GM12878 (cell line): ENCODE data around the gene KLF11. TPM values are rescaled to one million over a fixed set of nuclear protein-coding genes. Genes with fewer than 3 reads are reported as not detected.

Experiments
- ATAC-seq: fragments of 200-7000 bp; cut with Tn5 transposase; 3 replicates; pipeline ENCODE4 v1.9.1; 2020; ENCODE audit warnings: mild to moderate bottlenecking, moderate library complexity
- BruUV-seq: library from RNA; stranded (reverse); fragments of 400-500 nt; replicated peaks from 2 replicates; lab custom pipeline; 2021; lab: Mats Ljungman, UMichigan
- CTCF ChIA-PET: fragments of 300-600 bp; sonication (Branson Sonifier 250); formaldehyde crosslinking; extraction: SDS; loops from one replicate; lab custom pipeline; 2021; ENCODE audit warnings: inconsistent platforms; lab: Yijun Ruan, JAX
- POLR2A ChIA-PET: fragments of 350-600 bp; formaldehyde crosslinking; extraction: SDS; loops from one replicate; lab custom pipeline; 2021; ENCODE audit warnings: inconsistent platforms; lab: Charles Lee
- RAD21 ChIA-PET: fragments of 300-600 bp; sonication (Branson Sonifier 250); formaldehyde crosslinking; loops from one replicate; lab custom pipeline; 2023; ENCODE audit warnings: antibody characterized with exemption; ENCODE audit not compliant: unreplicated experiment; lab: Charles Lee
- SMC1A ChIA-PET: fragments of 300-600 bp; sonication (Branson Sonifier 250); formaldehyde crosslinking; loops from one replicate; lab custom pipeline; 2023; ENCODE audit not compliant: unreplicated experiment, uncharacterized antibody; lab: Charles Lee
- DNase-seq: peaks from one replicate; pipeline ENCODE4 v3.0.0-alpha.2; 2011; ENCODE audit warnings: low read depth, low spot score
- FAIRE-seq: peaks from 3 replicates; lab custom pipeline; 2011; peaks lifted over from hg19 to GRCh38; lab: Jason Lieb, UNC
- H2AFZ ChIP-seq: 2 replicates; pipeline ENCODE4 v1.6.0; 2011; ENCODE audit warnings: low read depth, low read length, control low read depth; ENCODE audit not compliant: control insufficient read depth
- H3K27ac ChIP-seq: 2 replicates; pipeline ENCODE4 v1.5.1; 2011; ENCODE audit warnings: control low read depth; ENCODE audit not compliant: control insufficient read depth, insufficient read depth
- H3K27me3 ChIP-seq, 2 experiments: replicated peaks in 1 of 2; 2 replicates each; pipeline versions ENCODE4 v1.6.0 to v1.6.1; 2011; ENCODE audit warnings: low read length in 1 of 2; ENCODE audit not compliant: control insufficient read depth in 2 of 2, insufficient read depth in 2 of 2
- H3K36me3 ChIP-seq, 2 experiments: 2 replicates each; pipeline ENCODE4 v1.5.1; 2011; ENCODE audit warnings: low read length in 1 of 2; ENCODE audit not compliant: control insufficient read depth in 2 of 2, insufficient read depth in 2 of 2
- H3K4me1 ChIP-seq: 2 replicates; pipeline ENCODE4 v1.6.1; 2011; ENCODE audit warnings: mild to moderate bottlenecking, low read length, moderate library complexity, mixed read lengths; ENCODE audit not compliant: control insufficient read depth, insufficient read depth
- H3K4me2 ChIP-seq: 2 replicates; pipeline ENCODE4 v1.6.0; 2011; ENCODE audit warnings: control low read depth; ENCODE audit not compliant: control insufficient read depth, insufficient read depth
- H3K4me3 ChIP-seq: fragments of 200-600 bp; sonication (generic); 2 replicates; pipeline ENCODE4 v1.5.1; 2016
- H3K79me2 ChIP-seq: 2 replicates; pipeline ENCODE4 v1.6.0; 2011; ENCODE audit warnings: low read length; ENCODE audit not compliant: control insufficient read depth, insufficient read depth
- H3K9ac ChIP-seq: 2 replicates; pipeline ENCODE4 v1.8.0; 2011; ENCODE audit warnings: low read length, control low read depth, mixed read lengths; ENCODE audit not compliant: control insufficient read depth, insufficient read depth
- H3K9me3 ChIP-seq: replicated peaks from 3 replicates; pipeline ENCODE4 v1.5.1; 2011; ENCODE audit warnings: mild to moderate bottlenecking, low read length; ENCODE audit not compliant: control insufficient read depth, insufficient read depth
- H4K20me1 ChIP-seq: 2 replicates; pipeline ENCODE4 v1.6.0; 2011; ENCODE audit not compliant: control insufficient read depth, insufficient read depth
- BACH1 ChIP-seq: fragments of 450-650 bp; IDR thresholded peaks from 2 replicates; pipeline ENCODE4 v1.6.1; 2017; ENCODE audit warnings: mild to moderate bottlenecking, borderline replicate concordance
- CEBPB ChIP-seq, 2 experiments: fragments of 150-350 bp in 1 of 2; IDR thresholded peaks; 2 replicates each; pipeline ENCODE4 v1.6.1; 2012 to 2014; ENCODE audit warnings: low read depth in 2 of 2, low read length in 2 of 2, borderline replicate concordance in 1 of 2, inconsistent platforms in 1 of 2
- HDAC2 ChIP-seq: fragments of 200-600 bp; sonication (generic); IDR thresholded peaks from 2 replicates; pipeline ENCODE4 v1.6.1; 2017
- IKZF1 ChIP-seq: fragments of 450-650 bp; conservative IDR thresholded peaks from 2 replicates; pipeline ENCODE4 v1.6.1; 2017; ENCODE audit warnings: antibody characterized with exemption, mild to moderate bottlenecking
- NR2C1 ChIP-seq: fragments of 450-650 bp; IDR thresholded peaks from 2 replicates; pipeline ENCODE4 v1.6.1; 2017; ENCODE audit warnings: antibody characterized with exemption, mild to moderate bottlenecking, moderate library complexity
- RB1 ChIP-seq: fragments of 450-650 bp; formaldehyde crosslinking; IDR thresholded peaks from 2 replicates; pipeline ENCODE4 v1.6.1; 2017; ENCODE audit warnings: mild to moderate bottlenecking, borderline replicate concordance
- RCOR1 ChIP-seq: conservative IDR thresholded peaks from 2 replicates; pipeline ENCODE4 v1.6.1; 2012; ENCODE audit warnings: low read depth, low read length, improper control_type of control experiment
- TCF7 ChIP-seq: IDR thresholded peaks from 2 replicates; pipeline ENCODE4 v1.6.1; 2014; ENCODE audit warnings: antibody characterized with exemption, borderline replicate concordance
- ZNF217 ChIP-seq: fragments of 450-650 bp; IDR thresholded peaks from 2 replicates; pipeline ENCODE4 v1.6.1; 2017; ENCODE audit warnings: antibody characterized with exemption, mild to moderate bottlenecking
- WGBS: methylation state at CpG from one replicate; pipeline ENCODE4 v1.1.6; 2016; ENCODE audit warnings: low lambda C conversion rate; ENCODE audit not compliant: insufficient replicate concordance, insufficient coverage; ENCODE audit errors: missing lambda C conversion rate; 5-methylcytosine and 5-hydroxymethylcytosine counted together
- in situ Hi-C: fragments of 300-500 bp; cut with MboI; formaldehyde crosslinking; loops from 9 replicates; pipeline ENCODE4 v1.14.3; 2018; ENCODE audit warnings: mixed read lengths
- intact Hi-C: fragments of 100-400 bp; cut with micrococcal nuclease; formaldehyde crosslinking; loops from one replicate; pipeline ENCODE4 v1.14.2; 2022; ENCODE audit not compliant: unreplicated experiment
- polyA plus RNA-seq, 11 experiments: library from polyadenylated mRNA; depleted of rRNA in 4 of 11; unstranded in 6 of 11; stranded (reverse) in 5 of 11; fragments of >200 nt; fragmentation: Nextera tagmentation in 4 of 11; fragmentation: Illumina TruSeq in 1 of 11; extraction: Ambion mirVana in 4 of 11; extraction: Trizol in 1 of 11; gene quantifications; 1 replicate in 1 of 11; 2 replicates in 10 of 11; pipeline versions ENCODE4 v1.2.1 to v1.2.3, GENCODE V29; 2011 to 2016; ENCODE audit warnings: inconsistent platforms in 2 of 11, missing spikeins in 2 of 11, low read depth in 1 of 11
- total RNA-seq, 4 experiments: library from RNA; depleted of rRNA in 3 of 4; stranded (reverse); fragments of >200 nt in 3 of 4; fragmentation: Illumina TruSeq in 1 of 4; extraction: Trizol in 1 of 4; gene quantifications; 2 replicates each; pipeline versions ENCODE4 v1.2.1 to v1.2.3, GENCODE V29; 2013 to 2021
- TF ChIP-seq, protein P1 (sequence below): fragments of 450-650 bp; formaldehyde crosslinking; IDR thresholded peaks from 2 replicates; pipeline ENCODE4 v1.4.0; 2020; ENCODE audit warnings: mild to moderate bottlenecking, moderate library complexity

KLF11 gene
- total and polyA plus RNA-seq, 10 of the 15 experiments (the other 5 are each of a cell fraction or from before 2014, with no cell fraction given): 0.03 to 0.54 (median 0.14) TPM; not detected in 1

DNA sequence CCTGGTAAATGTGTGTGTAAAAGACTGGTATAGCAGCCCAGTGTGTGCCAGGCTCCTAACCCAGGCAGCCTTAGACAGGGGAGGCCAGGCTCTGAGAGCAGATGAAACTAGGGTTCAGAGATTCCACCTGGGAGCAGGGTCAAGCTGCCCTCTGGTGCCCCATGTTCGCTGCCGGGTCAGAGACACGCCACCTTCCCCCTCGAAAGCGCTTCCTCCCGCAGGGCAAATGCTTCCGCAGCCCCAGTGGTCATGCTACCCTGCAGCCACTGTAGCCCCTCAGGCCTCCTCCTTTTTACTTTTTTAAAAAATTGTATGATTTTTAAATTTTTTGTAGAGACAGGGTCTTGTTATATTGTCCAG is 10.6 kb upstream of the KLF11 start:
- ATAC-seq (no peak), FAIRE-seq (no peak), DNase-seq (no peak)
- POLR2A ChIA-PET: interaction anchor here (1.0 kb wide), 1 partner anchor 58 kb away, joined by 3 read pairs; no protein-coding TSS in a partner anchor
- H2AFZ ChIP-seq: no peak overlapping the region
- SMC1A ChIA-PET: no interaction called here
- RAD21 ChIA-PET: no interaction called here
- H3K36me3 ChIP-seq: no peaks in the 10 kb centered on the region
- no peak overlapping the region for H3K4me3 ChIP-seq
- BruUV-seq: no TSS peak
- H4K20me1 ChIP-seq: no peaks in the 10 kb centered on the region
- no peak overlapping the region for H3K9ac ChIP-seq
- CTCF ChIA-PET: interaction anchor here (0.7 kb wide), 1 partner anchor 219 kb away, joined by 4 read pairs; no protein-coding TSS in a partner anchor
- in situ Hi-C loops: no loop called here
- no peak overlapping the region for H3K4me2 ChIP-seq
- peaks cover 0 to 3% of the 10 kb centered on the region in 2 experiments; a peak in 1 of 4 replicates for H3K27me3 ChIP-seq
- H3K4me1 ChIP-seq: peaks cover 11% of the 10 kb centered on the region
- intact Hi-C loops: no loop called here
- H3K9me3 ChIP-seq: no peaks in the 10 kb centered on the region
- no peak overlapping the region for H3K27ac ChIP-seq
- no peaks in the 10 kb centered on the region for H3K79me2 ChIP-seq
- WGBS: 85% methylated on average over 7 of the region's 7 CpGs
- no peak for TF ChIP-seq HDAC2
- TF ChIP-seq IKZF1: no peak
- TF ChIP-seq CEBPB (IDR thresholded peaks at IDR 0.05; ENCODE audit: borderline replicate concordance in 1 of 2, low read depth in 2 of 2, low read length in 2 of 2): no peak
- TF ChIP-seq ZNF217: no peak
- TF ChIP-seq, protein P1, sequence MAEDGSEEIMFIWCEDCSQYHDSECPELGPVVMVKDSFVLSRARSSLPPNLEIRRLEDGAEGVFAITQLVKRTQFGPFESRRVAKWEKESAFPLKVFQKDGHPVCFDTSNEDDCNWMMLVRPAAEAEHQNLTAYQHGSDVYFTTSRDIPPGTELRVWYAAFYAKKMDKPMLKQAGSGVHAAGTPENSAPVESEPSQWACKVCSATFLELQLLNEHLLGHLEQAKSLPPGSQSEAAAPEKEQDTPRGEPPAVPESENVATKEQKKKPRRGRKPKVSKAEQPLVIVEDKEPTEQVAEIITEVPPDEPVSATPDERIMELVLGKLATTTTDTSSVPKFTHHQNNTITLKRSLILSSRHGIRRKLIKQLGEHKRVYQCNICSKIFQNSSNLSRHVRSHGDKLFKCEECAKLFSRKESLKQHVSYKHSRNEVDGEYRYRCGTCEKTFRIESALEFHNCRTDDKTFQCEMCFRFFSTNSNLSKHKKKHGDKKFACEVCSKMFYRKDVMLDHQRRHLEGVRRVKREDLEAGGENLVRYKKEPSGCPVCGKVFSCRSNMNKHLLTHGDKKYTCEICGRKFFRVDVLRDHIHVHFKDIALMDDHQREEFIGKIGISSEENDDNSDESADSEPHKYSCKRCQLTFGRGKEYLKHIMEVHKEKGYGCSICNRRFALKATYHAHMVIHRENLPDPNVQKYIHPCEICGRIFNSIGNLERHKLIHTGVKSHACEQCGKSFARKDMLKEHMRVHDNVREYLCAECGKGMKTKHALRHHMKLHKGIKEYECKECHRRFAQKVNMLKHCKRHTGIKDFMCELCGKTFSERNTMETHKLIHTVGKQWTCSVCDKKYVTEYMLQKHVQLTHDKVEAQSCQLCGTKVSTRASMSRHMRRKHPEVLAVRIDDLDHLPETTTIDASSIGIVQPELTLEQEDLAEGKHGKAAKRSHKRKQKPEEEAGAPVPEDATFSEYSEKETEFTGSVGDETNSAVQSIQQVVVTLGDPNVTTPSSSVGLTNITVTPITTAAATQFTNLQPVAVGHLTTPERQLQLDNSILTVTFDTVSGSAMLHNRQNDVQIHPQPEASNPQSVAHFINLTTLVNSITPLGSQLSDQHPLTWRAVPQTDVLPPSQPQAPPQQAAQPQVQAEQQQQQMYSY: no peak
- TF ChIP-seq RB1: no peak
- no peak for TF ChIP-seq TCF7
- TF ChIP-seq BACH1: no peak
- no peak for TF ChIP-seq RCOR1
- no peak for TF ChIP-seq NR2C1
